ENCODE results near the gene MPP2.
"Not testable (repeated sequence)": the region's sequence is repeated elsewhere in the genome, so short reads cannot be mapped to it uniquely, and the experiment has no call there.

The MPP2 gene

DNA sequence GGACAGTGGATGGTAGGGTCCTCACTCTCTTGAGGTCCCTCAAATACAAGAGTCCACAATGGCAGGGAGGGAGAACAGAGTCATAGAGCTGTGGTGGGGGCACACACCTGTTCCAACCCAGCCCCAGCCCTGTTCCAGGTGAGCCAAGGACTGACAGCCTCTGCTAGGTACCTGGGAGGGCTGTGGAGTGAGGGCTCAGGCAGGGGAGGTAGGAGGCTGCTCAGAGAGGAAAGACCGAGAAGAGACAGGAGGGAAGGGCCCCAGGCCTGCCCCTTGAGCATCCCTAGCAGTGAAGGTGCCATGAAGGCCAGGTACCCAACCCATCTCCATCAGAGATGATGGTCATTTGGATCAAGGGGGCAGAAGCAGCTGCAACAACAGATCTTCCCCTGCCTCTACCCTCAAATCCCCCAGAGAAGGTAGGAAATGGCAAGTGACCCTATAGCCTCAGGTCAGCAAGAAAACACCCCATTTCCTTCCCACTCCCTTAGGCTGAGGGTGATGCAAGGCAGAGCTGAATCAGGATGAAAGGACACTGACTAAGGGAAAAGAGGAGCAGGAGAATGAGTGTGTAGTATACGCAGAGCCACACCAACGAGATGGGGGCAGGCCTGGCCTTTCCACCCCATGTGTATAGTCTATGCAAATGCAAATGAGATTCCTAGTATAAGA is 31.7 kb downstream of the MPP2 start:
- DNase-seq (ENCODE audit: low read depth), result no peak

DNA sequence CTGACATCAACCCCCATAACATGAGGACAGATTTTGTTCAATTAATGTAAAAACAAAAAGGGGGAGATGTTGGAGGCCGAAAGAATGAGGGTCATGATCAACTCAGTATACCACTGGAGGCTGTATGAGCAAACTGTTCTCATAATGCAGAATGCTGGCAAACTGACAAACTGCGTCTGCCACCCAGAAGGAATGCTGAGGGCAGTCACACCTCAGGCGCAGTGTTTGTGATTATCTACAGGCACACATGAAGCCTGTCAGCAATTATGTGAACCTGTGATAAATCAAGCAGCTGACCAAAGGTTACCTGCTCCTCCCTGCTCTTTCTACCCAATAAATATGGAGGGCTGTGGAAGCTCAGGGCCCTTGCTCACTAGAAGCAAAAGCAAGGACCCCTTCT is 33.0 kb downstream of the MPP2 start:
- DNase-seq (ENCODE audit: low read depth), result no peak

DNA sequence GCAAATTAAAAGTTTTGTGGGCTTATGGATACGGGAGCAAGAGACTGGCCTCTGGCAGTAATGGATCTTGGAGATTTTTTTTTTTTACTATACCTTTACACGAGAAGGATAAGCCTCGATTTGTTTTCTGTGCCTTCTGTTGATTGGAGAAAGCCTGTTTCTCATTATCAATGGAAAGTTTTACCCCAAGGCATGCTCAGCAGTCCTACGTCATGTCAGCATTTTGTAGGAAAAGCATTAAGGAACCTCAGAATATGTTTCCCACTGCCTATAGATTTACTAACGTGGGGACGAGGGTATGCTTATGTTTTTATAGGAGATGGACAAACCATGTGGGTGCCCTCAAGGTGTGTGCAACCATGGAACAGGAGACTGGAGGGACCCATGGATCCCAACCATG is 33.5 kb downstream of the MPP2 start:
- DNase-seq (ENCODE audit: low read depth), result no peak

DNA sequence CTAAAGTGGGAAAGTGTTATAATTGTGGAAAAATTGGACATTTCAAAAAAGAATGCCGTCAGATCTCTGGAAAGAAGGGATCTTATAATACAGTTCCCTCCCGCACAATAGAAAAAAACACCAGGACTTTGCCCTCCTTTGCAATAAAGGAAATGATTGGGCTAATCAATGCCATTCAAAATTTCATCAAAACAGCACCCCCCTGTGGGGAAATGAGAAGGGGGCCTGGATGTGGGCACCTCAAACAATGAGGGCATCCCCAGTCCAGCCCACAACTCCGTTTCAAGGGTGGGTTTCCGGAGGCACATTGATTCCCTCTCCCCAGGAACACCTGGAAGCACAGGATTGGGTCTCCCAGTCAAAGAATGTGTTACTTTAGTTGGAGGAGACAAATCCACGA is 34.2 kb downstream of the MPP2 start:
- no peak for DNase-seq (ENCODE audit: low read depth)

DNA sequence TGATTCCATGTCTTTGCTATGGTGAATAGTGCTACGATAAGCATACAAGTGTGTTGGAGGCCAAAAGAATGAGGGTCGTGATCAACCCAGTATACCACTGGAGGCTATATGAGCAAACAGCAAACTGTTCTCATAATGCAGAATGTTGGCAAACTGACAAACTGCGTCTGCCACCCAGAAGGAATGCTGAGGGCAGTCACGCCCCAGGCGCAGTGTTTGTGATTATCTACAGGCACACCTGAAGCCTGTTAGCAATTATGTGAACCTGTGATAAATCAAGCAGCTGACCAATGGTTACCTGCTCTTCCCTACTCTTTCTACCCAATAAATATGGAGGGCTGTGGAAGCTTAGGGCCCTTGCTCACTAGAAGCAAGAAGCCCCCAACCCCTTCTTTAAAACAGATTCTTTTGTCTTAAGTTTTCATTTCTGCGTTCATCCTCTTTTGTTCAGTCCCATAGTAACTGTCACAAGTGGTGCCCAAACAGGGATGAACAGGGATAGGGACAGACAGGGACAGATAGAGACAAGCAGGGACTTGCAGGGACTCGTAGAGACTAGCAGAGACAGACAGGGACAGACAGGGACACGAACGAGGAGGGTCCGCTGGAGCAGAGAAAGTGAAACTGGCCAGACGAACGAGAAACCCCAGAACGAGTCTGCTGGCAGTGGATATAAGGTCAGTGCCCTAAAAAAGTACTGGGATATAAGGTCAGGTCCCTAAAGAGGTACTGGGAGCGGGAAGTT is 35.2 kb downstream of the MPP2 start:
- no peak for DNase-seq (ENCODE audit: low read depth)

DNA sequence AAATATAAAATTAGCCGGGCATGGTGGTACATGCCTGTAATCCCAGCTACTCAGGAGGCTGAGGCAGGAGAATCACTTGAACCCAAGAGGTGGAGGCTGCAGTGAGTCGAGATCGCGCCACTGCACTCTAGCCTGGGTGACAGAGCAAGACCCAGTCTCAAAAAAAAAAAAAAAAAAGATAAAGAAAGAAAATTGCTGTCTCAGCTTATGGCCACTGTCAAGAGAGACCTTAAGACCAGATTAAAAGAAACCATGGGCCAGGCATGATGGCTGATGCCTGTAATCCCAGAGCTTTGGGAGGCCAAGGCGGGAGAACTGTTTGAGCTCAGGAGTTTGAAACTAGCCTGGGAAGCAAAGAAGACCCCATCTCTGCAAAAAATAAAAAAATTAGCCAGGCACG is 38.3 kb downstream of the MPP2 start:
- DNase-seq (ENCODE audit: low read depth), result not testable (repeated sequence)

DNA sequence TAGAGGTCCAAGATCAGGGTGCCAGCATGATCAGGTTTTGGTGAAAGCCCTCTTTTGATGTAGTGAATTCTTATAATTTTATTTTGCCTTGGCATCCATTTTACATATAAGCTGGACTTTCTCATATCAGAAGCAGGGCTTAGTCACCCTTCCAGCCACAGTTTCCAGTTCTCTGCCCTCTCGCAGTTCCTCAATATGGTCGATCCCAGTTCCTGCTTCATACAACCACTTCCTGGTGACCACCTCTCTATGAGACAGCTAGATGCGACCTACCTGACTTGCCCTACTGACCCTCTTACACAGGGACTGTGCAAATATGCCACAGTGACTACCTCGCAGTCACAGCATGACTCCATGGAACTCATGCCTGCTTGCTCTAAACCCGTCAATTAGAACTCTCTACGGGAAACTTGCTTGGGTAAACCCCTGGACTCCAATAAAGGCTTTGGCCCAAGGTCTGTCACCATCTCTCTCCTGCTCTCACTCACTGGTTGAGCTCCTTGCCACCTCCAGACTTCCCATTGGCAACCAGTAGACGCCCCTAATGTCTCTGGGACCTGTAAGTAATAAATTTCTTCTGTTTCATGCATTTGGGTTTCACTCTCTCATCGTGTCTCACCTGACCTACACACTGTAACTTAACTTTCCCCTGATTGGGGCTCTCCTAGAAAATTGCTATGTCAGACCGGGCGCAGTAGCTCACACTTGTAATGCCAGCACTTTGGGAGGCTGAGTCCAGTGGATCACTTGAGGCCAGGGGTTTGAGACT is 38.9 kb downstream of the MPP2 start:
- no peak for DNase-seq (ENCODE audit: low read depth)

DNA sequence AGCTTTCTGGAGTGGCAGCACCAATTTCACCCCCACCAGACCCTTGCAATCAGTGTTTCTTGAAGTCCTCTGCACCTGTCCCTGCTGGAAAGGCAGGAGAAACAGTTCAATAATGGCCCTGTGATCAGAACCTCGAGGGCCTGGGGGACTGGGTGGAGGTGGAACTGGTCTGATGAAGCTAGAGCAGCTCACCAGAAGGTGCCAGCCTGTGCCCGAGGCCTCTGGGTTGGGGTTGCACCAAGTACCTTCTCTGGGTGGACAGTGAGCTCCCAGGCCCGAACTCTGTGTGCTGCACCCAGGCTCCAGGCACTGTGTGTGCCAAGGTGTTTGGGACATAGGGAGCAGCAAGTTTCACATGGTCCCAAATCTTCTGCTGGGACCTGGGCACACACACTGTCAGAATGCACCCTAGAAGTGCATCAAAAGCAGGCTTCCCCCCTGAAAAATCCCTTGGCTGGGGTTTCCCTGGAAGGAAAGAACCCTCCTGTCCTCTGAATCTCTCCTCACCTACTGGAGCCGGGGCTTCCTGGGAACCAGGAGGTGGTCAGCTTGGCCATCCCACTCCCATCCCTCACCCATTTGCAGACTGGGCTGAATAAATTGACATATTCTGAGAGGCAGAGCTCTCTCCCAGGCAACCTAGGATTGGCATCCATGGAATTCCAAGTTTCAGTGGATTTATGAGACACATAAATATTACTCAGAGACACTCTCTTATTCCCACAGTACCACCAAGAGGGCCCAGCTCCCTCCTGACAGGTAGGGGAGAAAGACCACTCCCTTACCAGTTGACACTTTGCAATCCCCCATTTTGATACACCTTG is 43.0 kb downstream of the MPP2 start:
- no peak for DNase-seq (ENCODE audit: low read depth)

DNA sequence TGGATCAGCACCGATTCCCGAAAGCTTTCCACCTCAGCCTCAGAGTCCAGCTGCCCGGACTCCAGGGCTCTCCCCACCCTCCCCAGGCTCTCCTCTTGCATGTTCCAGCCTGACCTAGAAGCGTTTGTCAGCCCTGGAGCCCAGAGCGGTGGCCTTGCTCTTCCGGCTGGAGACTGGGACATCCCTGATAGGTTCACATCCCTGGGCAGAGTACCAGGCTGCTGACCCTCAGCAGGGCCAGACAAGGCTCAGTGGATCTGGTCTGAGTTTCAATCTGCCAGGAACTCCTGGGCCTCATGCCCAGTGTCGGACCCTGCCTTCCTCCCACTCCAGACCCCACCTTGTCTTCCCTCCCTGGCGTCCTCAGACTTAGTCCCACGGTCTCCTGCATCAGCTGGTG is 45.4 kb downstream of the MPP2 start:
- DNase-seq (ENCODE audit: low read depth), result no peak

DNA sequence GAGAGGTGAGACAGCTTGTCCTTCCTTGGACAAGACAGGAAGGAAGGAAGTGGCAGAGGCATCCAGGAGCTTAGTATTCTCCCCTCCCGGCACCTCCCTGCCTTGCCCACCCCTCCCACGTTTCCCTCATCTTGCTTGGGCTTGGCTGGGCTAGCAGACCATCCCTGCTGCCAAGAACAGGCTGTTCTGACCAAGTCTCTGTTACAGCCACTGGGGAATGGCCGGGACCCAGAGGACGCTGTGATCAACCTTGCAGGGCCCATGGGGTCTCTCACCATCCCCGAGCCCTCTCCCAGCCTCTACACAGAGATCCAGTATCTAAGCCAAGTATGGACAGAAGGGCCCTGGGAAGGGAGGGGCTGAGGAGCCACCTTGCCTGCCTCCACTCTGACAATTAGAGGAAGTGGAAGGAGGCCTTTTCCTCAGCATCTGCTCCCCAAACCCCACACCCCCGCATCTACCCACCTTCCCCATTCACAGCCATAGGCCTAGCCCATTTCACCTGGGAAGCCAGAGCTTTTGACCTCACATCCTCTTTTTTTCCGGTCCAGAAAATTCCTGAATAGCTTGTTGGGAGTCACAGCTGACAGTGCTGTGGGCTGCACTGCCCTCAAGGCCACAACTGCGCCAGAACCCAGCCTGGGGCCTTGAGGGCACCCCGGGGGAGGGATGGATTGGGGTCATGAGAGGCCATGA is 46.3 kb downstream of the MPP2 start:
- DNase-seq (ENCODE audit: low read depth), result no peak

DNA sequence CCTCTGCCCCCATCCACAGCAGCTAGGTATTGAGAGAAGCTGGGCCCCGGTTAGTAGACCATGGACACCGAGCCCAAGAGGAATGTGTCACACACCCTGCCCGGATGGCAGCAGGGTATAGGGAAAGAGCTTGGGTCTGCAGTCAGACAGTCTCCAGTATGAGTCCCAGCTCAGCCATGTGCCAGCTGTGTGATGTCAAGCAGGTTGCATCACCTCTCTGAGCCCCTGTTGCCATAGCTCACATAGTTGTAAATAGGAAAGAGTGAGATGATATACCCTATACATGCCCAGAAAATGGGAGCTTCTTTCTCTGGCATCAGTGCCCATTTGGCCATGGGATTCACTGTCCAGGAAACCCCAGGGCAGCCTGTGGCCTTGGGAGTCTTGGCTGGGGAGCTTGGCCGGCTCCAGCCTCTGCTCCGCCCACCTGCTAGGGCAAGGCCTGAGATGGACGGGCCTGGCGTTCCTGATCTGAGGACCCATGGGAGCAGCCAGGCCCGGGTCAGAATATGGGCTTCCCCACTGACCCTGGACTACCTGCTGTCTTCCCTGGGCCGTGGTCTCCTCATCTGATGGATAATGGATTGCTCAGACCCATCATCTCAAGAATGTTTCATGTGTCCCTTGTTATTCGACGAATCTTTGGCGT is 47.1 kb downstream of the MPP2 start:
- DNase-seq (ENCODE audit: low read depth), result no peak

DNA sequence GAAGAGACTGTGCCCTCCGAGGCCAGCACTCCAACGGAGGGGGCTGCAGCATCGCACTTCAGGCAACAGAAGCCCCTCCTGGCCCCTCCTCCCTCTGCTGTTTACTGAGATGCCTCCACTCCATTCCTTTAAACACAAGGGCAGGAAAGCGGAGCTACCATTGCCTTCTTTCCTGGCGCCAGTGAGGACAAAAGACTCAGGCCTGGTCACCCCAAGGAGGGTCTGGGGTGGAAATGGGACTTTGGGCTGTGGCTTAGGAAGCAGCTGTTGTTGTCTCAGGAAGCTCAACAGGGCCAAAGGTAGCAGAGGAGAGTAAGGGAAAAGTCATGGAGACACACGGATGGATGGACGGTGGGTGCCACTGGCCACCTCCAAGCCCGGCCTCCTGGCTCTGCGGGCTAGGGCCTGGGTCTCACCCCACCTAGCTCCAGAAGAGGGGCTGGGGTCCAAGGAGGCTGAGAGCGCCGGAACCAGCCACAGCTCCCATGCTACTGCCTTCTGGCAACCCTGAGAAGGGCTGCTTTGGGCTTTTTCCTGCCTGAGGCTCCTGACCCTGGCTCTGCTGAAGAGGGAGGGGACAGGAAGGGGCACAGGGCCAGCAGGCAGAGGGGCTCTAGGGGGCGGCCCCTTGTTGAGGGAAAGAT is 49.3 kb downstream of the MPP2 start:
- DNase-seq (ENCODE audit: low read depth), result no peak

DNA sequence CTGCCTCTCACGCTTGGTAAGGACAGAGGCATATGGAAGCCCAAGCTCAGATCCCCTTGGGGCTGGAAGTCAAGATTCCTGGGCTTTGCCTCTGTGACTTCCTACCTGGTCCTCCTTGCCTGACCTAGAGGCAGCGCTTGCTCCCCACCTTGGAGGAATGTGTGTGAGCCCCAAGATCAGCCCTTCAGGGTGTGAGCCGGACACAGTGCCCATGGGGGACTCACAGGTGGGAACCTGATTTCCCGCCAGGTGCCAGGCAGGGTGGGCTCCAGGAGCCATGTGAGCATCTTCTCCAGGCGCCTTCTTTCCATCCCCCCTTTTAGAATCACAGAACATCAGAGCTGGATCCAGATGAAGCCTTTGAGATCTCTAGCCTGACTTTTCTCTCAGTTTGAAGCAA is 50.2 kb downstream of the MPP2 start:
- DNase-seq (ENCODE audit: low read depth), result no peak

DNA sequence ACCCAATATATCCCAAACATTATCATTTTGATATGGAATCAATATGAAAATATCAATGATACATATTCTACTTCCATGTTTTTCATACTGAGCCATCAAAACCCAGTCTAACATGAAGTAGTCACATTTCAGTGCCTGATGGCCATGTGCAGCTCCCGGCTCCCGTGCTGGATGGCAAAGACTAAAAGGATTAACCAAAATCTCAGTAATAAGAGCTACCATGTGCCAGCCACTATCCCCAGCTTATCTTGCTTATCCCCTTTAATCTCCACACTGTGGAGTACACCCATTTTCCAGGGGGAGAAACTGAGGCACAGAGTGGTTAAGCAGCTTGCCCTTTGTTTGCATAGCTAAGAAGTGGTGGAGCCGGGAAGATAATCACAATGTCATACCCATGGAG is 51.2 kb downstream of the MPP2 start:
- no peak for DNase-seq (ENCODE audit: low read depth)

DNA sequence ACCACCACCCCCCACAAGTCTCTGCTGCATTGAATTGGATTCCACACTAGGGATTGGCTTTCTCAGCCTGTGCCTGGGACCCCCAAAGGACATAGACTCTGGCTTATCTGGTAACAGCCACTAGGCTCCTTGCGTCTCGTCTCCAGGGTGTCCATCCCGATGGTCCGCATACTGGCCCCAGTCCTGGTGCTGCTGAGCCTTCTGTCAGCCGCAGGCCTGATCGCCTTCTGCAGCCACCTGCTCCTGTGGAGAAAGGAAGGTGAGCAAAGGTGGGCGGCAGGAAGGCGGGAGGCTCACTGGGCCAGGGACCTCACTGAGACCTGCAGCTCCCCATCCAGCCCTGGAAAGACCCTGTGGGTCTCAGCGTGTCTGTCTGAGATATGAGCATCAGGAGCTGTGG is 52.3 kb downstream of the MPP2 start:
- no peak for DNase-seq (ENCODE audit: low read depth)

DNA sequence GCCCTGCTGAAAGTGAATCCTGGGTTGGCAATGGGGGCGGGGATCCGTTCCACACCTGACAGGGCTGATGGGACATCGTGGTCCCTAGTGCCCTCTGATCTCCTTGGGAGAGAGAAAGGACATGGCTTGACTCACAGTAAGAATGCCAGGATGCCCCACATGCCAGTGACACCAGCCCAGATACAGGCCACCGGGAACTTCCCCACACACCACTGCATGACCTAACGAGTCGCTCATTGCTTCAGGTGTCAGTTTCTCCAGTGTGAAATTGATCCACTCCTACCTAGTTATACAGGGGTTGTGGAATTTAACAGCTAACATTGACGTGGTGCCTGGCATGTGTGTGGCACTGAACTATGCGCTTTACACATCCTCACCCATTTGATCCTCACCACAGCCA is 52.8 kb downstream of the MPP2 start:
- no peak for DNase-seq (ENCODE audit: low read depth)

DNA sequence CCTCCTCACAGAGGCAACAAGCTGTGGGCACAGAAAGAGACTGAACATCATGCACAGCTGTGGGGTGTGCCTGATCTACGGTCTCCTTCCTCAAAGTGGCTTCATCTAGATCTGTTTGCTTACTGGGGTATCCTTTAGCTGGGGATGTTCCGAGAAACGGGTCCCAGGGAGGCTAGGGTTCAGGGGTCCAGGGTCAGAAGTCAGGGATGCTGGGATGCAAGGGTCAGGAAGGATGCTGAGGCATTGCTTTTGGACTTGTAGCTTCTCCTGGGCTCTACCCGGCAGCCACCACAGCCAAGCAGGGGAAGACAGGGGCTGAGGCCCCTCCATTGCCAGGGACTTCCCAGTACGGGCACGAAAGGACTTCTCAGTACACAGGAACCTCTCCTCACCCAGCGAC is 53.8 kb downstream of the MPP2 start:
- no peak for DNase-seq (ENCODE audit: low read depth)

DNA sequence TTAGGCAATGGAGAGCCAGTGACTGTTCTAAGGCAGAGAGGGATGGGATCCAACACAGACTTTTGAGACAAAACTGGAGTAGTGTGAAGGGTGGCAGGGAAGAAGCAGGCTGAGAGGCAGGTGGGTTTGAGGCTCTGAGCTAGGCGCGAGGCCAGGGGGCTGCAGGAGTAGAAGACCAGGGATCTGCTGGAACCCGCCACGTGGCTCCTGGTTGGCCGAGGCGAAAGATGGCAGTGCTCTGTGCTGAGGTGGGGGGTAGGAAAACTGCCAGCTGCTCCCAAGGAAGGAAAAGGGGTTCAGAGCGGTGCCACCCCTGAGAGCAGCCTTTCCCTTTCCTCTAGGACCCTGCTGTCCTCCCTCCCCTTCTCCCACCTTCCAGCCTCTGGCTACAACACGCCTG is 54.8 kb downstream of the MPP2 start:
- no peak for DNase-seq (ENCODE audit: low read depth)

DNA sequence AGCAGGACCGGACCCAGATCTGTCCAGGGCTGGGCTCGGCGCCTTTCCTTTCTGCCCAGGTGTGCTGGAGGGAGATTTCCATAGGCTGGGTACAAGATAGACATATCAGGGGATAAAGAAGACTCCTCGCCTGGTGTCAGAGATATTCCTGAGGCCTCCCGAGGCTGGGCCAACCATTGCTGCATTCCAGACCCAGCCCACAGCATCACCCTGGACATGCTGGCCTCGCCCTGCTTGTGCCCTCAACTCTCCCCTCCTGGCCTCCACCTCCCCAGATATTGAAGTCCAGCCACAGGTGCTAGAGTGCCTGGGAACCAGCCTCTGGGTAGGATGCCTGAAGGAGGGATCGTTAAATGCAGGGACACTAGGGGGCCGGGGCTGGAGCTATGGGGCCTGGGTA is 58.2 kb downstream of the MPP2 start:
- DNase-seq (ENCODE audit: low read depth), result no peak

DNA sequence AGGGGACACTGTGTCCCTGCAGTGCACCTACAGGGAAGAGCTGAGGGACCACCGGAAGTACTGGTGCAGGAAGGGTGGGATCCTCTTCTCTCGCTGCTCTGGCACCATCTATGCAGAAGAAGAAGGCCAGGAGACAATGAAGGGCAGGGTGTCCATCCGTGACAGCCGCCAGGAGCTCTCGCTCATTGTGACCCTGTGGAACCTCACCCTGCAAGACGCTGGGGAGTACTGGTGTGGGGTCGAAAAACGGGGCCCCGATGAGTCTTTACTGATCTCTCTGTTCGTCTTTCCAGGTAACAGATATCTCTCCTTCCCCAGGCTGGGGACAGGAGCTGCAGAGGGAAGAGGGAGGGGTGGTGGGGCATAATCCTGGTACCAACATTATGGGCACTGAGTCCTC is 58.7 kb downstream of the MPP2 start:
- DNase-seq (ENCODE audit: low read depth), result no peak

DNA sequence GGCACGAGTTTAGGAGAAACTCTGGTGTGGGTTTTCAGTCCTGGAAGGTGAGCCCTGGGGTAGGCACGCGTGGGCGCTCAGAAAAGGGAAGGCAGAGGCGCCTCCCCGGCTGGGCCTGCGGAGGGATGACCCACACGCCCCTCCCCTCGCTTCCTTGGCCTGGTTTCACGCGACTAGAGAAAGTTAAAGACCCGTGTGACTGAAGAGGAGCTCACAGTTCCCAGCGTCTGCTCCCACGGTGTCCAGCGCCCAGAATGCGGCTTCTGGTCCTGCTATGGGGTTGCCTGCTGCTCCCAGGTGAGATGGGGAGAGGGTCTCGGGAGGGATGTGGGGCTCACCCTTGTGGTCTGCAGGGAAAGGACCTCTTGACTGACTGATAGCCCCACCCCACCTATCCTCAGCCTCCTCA is 60.4 kb downstream of the MPP2 start, which contains the start of gene CD300LG:
Gene CD300LG, plus strand, starts transcription at position 214 of the 409 bp plus-strand sequence. Its CDS starts 41 bp downstream, at position 255.
- no peak for DNase-seq (ENCODE audit: low read depth)

Measured in HS-27A (cell line).